Measurements from ENCODE around the gene C17orf107.
"Not testable (repeated sequence)": the region's sequence is repeated elsewhere in the genome, so short reads cannot be mapped to it uniquely, and the experiment has no call there.

Gene C17orf107

GRCh38 chr17:4899341-4900230 lies at the start of gene C17orf107:
Gene C17orf107 (plus strand): TSS chr17:4899536. CDS start chr17:4899763, 227 bp downstream.
- DNase-seq (ENCODE audit: low read depth in 1 of 2, low spot score in 1 of 2), result peak; percentile 81 to 94

- no peak for DNase-seq (ENCODE audit: low read depth in 1 of 2, low spot score in 1 of 2)
Measured at GRCh38 chr17:4850246-4850645, 49.1 kb upstream of the C17orf107 start.

- no peak for DNase-seq (ENCODE audit: low read depth in 1 of 2, low spot score in 1 of 2)
Measured at GRCh38 chr17:4851084-4851483, 48.3 kb upstream of the C17orf107 start.

GRCh38 chr17:4852567-4853207 lies 46.6 kb upstream of the C17orf107 start:
- DNase-seq (ENCODE audit: low read depth in 1 of 2, low spot score in 1 of 2), result no peak

GRCh38 chr17:4853208-4853671 lies 46.1 kb upstream of the C17orf107 start:
- no peak for DNase-seq (ENCODE audit: low read depth in 1 of 2, low spot score in 1 of 2)

GRCh38 chr17:4854111-4854681 lies 45.1 kb upstream of the C17orf107 start:
- no peak for DNase-seq (ENCODE audit: low read depth in 1 of 2, low spot score in 1 of 2)

GRCh38 chr17:4856271-4856936 lies 42.9 kb upstream of the C17orf107 start:
- no peak for DNase-seq (ENCODE audit: low read depth in 1 of 2, low spot score in 1 of 2)

- no peak for DNase-seq (ENCODE audit: low read depth in 1 of 2, low spot score in 1 of 2)
Measured at GRCh38 chr17:4856937-4857314, 42.4 kb upstream of the C17orf107 start.

- DNase-seq (ENCODE audit: low read depth in 1 of 2, low spot score in 1 of 2), result not testable (repeated sequence)
Measured at GRCh38 chr17:4857347-4857746, 42.0 kb upstream of the C17orf107 start.

GRCh38 chr17:4858068-4858881 lies 41.1 kb upstream of the C17orf107 start:
- DNase-seq (ENCODE audit: low read depth in 1 of 2, low spot score in 1 of 2), result no peak

- DNase-seq (ENCODE audit: low read depth in 1 of 2, low spot score in 1 of 2), result no peak
Measured at GRCh38 chr17:4858882-4859260, 40.5 kb upstream of the C17orf107 start.

GRCh38 chr17:4859816-4860625 lies 39.3 kb upstream of the C17orf107 start:
- DNase-seq (ENCODE audit: low read depth in 1 of 2, low spot score in 1 of 2), result no peak

- DNase-seq (ENCODE audit: low read depth in 1 of 2, low spot score in 1 of 2), result no peak
Measured at GRCh38 chr17:4860651-4861050, 38.7 kb upstream of the C17orf107 start.

- no peak for DNase-seq (ENCODE audit: low read depth in 1 of 2, low spot score in 1 of 2)
Measured at GRCh38 chr17:4861052-4861451, 38.3 kb upstream of the C17orf107 start.

GRCh38 chr17:4862720-4863119 lies 36.6 kb upstream of the C17orf107 start:
- no peak for DNase-seq (ENCODE audit: low read depth in 1 of 2, low spot score in 1 of 2)

- DNase-seq (ENCODE audit: low read depth in 1 of 2, low spot score in 1 of 2), result no peak
Measured at GRCh38 chr17:4863321-4863720, 36.0 kb upstream of the C17orf107 start.

- not testable (repeated sequence) for DNase-seq (ENCODE audit: low read depth in 1 of 2, low spot score in 1 of 2)
Measured at GRCh38 chr17:4867535-4867934, 31.8 kb upstream of the C17orf107 start.

- DNase-seq (ENCODE audit: low read depth in 1 of 2, low spot score in 1 of 2), result not testable (repeated sequence)
Measured at GRCh38 chr17:4869058-4869998, 30.0 kb upstream of the C17orf107 start.

GRCh38 chr17:4870855-4871254 lies 28.5 kb upstream of the C17orf107 start:
- DNase-seq (ENCODE audit: low read depth in 1 of 2, low spot score in 1 of 2), result no peak
